H1 (cell line): ENCODE data around the gene PCNX3. TPM values are rescaled to one million over a fixed set of nuclear protein-coding genes. Genes with fewer than 3 reads are reported as not detected.

Experiments used
- JUN ChIP-seq: IDR thresholded peaks from 2 replicates; pipeline ENCODE4 v1.6.1; 2011; ENCODE audit warnings: low read depth, mild to moderate bottlenecking, improper control_type of control experiment, low read length
- KDM1A ChIP-seq: fragments of 200-600, 300-600 bp; sonication (generic); IDR thresholded peaks from 2 replicates; pipeline ENCODE4 v1.7.1; 2016; ENCODE audit warnings: mild to moderate bottlenecking, low read length, borderline replicate concordance
- NRF1 ChIP-seq: IDR thresholded peaks from 2 replicates; pipeline ENCODE4 v1.6.1; 2011; ENCODE audit warnings: mild to moderate bottlenecking, low read depth, low read length, improper control_type of control experiment
- PHF8 ChIP-seq: fragments of 200-600 bp; sonication (generic); conservative IDR thresholded peaks from 2 replicates; pipeline ENCODE4 v1.7.1; 2012; ENCODE audit warnings: low read depth, mild to moderate bottlenecking, inconsistent platforms, low read length, moderate library complexity
- RFX5 ChIP-seq: IDR thresholded peaks from 2 replicates; pipeline ENCODE4 v1.6.1; 2011; ENCODE audit warnings: low read depth, low read length, improper control_type of control experiment, borderline replicate concordance
- YY1 ChIP-seq: IDR thresholded peaks from 2 replicates; pipeline ENCODE4 v1.6.1; 2011; ENCODE audit warnings: low read depth, mild to moderate bottlenecking, low read length
- polyA plus RNA-seq, 7 experiments: library from polyadenylated mRNA; depleted of rRNA in 3 of 7; stranded (reverse) in 5 of 7; unstranded in 2 of 7; fragments of >200 nt in 5 of 7; fragments of 200-250 nt in 2 of 7; gene quantifications; 1 replicate in 5 of 7; 2 replicates in 1 of 7; 4 replicates in 1 of 7; pipeline versions ENCODE4 v1.2.1 to v1.2.3, GENCODE V29; 2011 to 2013; ENCODE audit warnings: missing spikeins in 2 of 7, mixed read lengths in 2 of 7
- total RNA-seq: library from RNA; stranded (reverse); fragmentation: NEBNext Ultra II Directional; extraction: Animal tissue kit (Norgen Biotek cat#: 25700); gene quantifications from 2 replicates; pipeline ENCODE4 v1.2.1, GENCODE V29; 2021
- TF ChIP-seq, protein P1 (sequence below): IDR thresholded peaks from 2 replicates; pipeline ENCODE4 v1.6.1; 2011; ENCODE audit warnings: low read depth, mild to moderate bottlenecking, low read length; ENCODE audit not compliant: insufficient read depth

PCNX3 gene
- total and polyA plus RNA-seq, 2 of the 8 experiments (the other 6 are each of a cell fraction or from before 2014, with no cell fraction given): 27.2 to 38.8 TPM

DNA sequence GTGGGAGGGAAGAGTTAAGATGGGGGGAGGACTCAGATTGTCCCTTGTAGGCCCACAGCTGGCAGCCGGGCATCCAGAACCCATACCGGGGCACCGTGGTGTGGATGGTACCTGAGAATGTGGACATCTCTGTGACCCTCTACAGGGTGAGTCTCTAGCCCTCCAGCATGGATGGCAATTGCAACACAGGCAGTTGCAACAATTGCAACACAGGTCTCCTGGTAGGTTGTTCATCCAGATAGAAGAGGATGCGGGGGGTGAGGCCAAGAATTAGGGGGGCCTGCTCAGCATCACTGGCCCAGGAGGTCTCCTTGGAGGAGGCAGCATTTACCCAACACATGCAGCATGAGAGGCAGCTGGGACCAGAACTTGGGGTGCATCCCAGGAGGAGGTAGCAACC is 36.3 kb upstream of the PCNX3 start (continued):
- TF ChIP-seq, protein P1, sequence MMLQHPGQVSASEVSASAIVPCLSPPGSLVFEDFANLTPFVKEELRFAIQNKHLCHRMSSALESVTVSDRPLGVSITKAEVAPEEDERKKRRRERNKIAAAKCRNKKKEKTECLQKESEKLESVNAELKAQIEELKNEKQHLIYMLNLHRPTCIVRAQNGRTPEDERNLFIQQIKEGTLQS: no peak
- no peak for TF ChIP-seq PHF8
- TF ChIP-seq YY1: no peak
- no peak for TF ChIP-seq JUN
- TF ChIP-seq KDM1A: no peak
- TF ChIP-seq NRF1: no peak
- TF ChIP-seq RFX5: no peak
- TF ChIP-seq, all 59 proteins: peak for 0
